Raji (cell line): ENCODE data around the gene NFKBIB.

Source experiments
- POLR2A ChIP-seq: IDR thresholded peaks from 2 replicates; pipeline ENCODE4 v1.6.1; 2011; ENCODE audit warnings: low read depth, low read length, control low read depth; ENCODE audit not compliant: insufficient read depth

Gene NFKBIB

DNA sequence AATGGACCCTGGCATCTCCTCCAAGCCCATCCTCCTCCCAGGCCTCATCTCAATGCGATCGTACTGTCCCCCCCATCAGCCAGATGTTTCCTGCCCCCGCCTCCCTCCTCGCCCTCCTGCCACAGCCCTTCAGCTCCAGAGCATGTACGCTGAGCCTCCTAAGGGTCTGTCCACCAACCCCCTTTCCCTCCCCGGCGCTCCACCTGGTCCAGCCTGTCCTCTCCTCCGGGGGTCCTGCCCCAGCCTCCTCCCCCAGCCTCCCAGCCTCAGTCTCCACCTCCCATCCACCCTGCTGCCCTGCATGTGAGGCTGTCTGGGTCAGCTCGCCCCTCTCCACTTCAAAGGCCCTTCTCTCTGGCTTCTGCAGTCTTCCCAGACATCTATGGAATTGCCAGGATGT is 4.8 kb upstream of the NFKBIB start:
- no peak for TF ChIP-seq POLR2A

- TF ChIP-seq POLR2A: no peak
Measured at GRCh38 chr19:38898788-38899446, 852 bp upstream of the NFKBIB start.

DNA sequence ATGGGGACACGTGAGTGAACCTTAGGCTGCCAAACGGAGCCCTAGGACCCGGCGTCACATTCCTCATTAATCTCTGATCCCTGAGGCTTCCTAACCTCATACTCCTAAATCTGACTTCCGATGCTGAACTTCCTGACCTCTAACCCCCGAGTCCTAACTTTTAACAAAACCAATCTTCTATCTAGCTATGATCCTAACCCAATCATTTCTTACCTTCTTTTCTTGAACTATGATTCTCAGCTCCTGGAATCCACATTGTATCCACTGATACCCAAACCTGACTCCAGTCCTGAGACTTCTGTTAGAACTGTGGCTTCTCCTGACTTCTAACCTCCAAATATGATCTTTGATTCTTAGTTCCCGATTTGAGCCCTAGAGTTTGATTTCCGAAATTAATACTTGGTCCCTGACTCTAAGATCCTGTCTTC is 447 bp downstream of the NFKBIB start:
- peak; percentile 41 for TF ChIP-seq POLR2A

DNA sequence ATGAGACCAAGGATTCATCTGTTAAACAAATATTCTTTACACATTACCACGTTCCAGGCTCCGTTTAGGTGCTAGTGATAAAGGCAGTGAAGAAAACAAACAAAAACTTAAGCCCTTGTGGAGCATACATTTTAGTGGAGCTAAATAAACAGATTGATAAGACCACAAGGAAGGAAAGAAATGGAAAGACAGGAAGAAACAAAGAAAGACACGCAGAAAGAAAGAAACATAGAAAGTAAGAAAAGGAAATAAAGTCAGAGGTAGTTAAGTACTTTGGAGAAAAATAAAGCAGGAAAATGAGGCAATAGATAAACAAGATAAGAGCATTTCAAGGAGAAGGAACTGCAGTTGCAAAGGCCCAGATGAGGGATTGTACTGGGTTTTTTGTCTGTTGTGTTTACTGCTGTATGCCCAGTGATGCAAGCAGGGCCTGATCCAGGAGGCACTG is 998 bp downstream of the NFKBIB start:
- TF ChIP-seq POLR2A: no peak

DNA sequence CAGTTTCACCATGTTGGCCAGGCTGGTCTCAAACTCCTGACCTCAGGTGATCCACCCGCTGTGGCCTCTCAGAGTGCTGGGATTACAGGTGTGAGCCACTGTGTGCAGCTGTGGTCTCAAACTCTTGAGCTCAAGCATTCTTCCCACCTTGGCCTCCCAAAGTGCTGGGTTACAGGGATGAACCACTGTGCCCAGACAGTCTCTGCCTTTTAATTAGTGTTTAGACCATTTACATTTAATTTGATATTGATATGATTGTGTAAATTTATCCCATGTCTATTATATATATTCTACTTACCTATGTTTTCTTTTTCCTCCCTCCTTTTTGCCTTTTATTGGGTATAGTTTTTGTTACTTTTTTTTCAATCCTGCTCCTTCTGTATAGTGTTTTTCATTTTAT is 1.9 kb downstream of the NFKBIB start:
- no peak for TF ChIP-seq POLR2A

DNA sequence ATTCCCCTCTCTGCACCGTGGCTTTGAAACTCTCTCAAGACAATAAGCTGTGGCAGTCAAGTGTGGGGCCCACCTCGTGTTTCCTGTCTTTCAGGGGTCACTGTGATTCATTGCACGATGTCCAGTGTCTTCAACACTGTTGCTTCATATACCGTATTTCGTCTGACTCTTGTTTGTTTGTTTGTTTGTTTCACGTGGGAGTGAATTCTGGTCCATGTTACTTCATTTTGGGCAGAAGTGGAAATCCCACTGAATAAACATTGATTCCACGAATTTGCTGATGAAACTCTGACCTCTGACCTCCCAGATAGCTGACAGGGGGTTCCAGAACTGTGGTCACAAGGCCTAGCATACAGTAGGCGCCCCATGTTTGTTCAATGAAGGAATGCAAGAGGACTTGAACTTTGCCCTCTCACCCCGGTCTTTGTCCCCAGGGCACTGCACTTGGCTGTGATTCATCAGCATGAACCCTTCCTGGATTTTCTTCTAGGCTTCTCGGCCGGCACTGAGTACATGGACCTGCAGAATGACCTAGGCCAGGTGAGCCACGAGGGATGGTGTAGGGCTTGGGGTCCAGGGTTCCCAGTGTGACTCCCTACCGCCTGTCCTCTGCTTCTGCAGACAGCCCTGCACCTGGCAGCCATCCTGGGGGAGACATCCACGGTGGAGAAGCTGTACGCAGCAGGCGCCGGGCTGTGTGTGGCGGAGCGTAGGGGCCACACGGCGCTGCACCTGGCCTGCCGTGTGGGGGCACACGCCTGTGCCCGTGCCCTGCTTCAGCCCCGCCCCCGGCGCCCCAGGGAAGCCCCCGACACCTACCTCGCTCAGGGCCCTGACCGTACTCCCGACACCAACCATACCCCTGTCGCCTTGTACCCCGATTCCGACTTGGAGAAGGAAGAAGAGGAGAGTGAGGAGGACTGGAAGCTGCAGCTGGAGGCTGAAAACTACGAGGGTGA is 5.1 kb downstream of the NFKBIB start:
- TF ChIP-seq POLR2A: no peak

GRCh38 chr19:38905620-38906019 is 5.9 kb downstream of the NFKBIB start:
- no peak for TF ChIP-seq POLR2A

- TF ChIP-seq POLR2A: no peak
Measured at GRCh38 chr19:38907227-38907626, 7.5 kb downstream of the NFKBIB start.

- TF ChIP-seq POLR2A: no peak
Measured at GRCh38 chr19:38907670-38908069, 7.9 kb downstream of the NFKBIB start.

DNA sequence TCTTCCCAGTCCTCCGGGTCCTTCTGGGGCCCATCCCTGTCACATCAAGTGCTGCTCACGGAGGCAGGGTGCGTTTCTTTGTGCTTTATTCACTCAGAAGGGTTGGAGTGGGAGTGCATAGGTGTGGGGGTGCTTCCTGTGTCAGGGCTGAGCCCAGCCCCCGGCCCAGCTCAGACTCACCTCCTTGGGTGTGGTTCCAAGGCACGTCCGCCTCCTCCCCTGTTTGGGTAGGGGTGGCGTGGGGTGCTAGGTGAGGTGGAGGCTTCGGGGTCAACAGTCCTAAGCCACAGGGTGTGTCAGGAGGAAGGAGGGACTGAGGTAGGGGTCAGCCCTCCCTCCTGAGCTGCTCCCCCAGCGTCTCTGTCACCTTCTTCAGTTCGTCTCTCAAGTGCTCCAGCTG is 9.1 kb downstream of the NFKBIB start:
- TF ChIP-seq POLR2A: no peak

GRCh38 chr19:38910488-38910887 is 10.7 kb downstream of the NFKBIB start:
- TF ChIP-seq POLR2A: no peak

DNA sequence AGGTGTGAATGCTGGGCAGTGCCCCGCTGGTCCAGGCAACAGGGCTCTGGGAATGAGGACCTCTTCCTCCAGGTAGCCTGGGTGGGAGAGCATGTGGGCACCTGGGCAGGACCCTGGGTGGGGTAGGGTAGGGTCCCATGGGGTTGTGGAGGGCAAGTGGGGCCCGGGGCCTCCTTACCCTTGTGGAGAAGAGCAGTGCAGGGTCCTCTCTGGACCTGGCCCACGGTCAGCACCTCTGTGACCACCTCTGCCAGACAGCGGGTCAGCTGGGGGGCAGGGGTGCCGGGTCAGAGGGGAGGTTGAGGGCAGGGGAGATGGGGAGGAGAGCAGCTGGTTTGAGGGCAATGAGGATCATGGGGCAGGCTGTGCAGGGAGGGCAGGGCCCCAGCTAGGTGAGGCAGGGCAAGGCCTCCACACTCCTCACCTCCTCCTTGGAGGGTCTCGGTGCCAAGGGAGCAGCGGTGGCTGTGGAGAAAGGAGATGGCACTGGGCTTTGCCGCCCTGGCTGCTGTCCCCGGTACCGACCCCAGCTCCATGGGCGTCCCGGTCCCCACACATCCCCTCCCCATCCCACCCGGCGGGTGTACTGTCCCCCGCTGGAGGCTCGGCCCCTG is 11.7 kb downstream of the NFKBIB start:
- no peak for TF ChIP-seq POLR2A

DNA sequence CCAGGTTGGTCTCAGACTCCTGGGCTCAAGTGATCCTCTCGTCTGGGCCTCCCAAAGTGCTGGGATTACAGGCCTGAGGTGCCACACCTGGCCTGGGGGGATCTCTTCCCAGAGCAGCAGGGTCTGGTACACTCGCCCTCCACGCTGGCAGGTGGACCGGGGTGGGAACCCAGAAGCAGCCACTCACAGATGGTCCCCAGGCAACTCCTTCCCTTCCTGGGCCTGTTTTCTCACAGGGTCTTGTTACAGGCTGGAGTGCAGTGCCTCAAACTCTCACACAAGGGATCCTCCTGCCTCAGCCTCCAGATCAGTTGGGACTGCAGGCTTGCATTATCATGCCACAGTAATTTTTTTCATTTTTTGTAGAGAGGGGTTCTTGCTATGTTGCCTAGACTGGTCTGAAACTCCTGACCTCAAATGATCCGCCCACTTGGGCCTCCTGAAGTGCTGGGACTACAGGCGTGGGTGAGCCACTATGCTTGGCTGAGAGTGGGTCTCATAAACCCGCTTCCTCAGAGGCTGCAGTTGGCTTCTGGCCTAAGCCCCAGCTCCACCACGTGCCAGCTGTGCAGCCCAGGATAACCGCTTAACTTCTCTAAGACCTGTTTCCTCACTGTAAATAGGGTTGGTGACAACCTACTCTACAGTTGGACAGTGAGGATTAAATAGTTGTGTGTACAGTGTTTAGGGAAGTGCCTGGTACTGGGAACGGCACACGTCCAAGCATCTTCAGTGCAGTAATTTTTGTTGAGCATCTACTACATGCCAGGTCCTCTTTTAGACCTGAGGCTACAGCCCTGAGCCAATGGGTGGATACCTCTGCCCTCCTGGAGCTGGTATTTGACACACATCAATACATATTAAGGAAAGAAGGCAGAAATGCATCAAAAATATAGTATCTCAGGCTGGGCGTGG is 13.1 kb downstream of the NFKBIB start:
- no peak for TF ChIP-seq POLR2A

DNA sequence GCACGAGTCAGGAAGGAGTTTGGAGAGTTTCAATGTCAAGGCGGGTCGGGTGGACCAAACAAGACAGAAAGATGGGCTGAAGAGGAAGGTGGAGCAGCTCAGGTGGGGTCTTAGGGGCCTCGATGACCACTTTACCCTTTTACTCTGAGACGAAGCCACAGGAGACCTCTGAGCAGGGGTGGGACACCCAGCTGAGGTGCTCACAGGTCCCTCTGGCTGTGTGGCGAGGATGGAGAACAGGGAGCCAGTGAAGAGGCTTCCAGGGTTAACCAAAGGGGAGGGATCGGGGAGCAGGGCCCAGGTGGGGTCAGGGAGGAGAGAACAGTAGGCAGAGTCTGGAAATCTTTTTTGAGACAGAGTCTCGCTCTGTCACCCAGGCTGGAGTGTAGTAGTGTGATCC is 14.2 kb downstream of the NFKBIB start:
- no peak for TF ChIP-seq POLR2A
